Upper lobe of right lung (tissue), 1 donor: Measurements from ENCODE around the gene S1PR5. TPM values are rescaled to one million over a fixed set of nuclear protein-coding genes. Genes with fewer than 3 reads are reported as not detected.

Experiments
- ATAC-seq: fragments of 200-7000 bp; cut with Tn5 transposase; one replicate; pipeline ENCODE4 v1.9.1; 2020; ENCODE audit warnings: mild to moderate bottlenecking, moderate library complexity
- DNase-seq: peaks from one replicate; pipeline ENCODE4 v3.0.0-alpha.2; 2020
- H3K27ac ChIP-seq: fragments of 200-600 bp; one replicate; pipeline ENCODE4 v1.8.0; 2022
- H3K27me3 ChIP-seq: fragments of 200-600 bp; one replicate; pipeline ENCODE4 v1.8.0; 2022; ENCODE audit warnings: mild to moderate bottlenecking
- H3K36me3 ChIP-seq: fragments of 200-600 bp; one replicate; pipeline ENCODE4 v1.8.0; 2022
- H3K4me1 ChIP-seq: fragments of 200-600 bp; one replicate; pipeline ENCODE4 v1.8.0; 2022
- H3K4me3 ChIP-seq: fragments of 200-600 bp; one replicate; pipeline ENCODE4 v1.8.0; 2022; ENCODE audit warnings: mild to moderate bottlenecking
- H3K9me3 ChIP-seq: fragments of 200-600 bp; one replicate; pipeline ENCODE4 v1.8.0; 2022
- CTCF ChIP-seq: fragments of 200-600 bp; IDR thresholded peaks from one replicate; pipeline ENCODE4 v1.8.0; 2022; ENCODE audit warnings: antibody characterized with exemption
- intact Hi-C: fragments of 100-400 bp; cut with DNase I; formaldehyde crosslinking; loops from one replicate; pipeline ENCODE4 v1.11.0; 2022
- long read RNA-seq: library from polyadenylated mRNA; unstranded; transcript quantifications from one replicate; pipeline ENCODE4 v2.0.0, GENCODE V29; 2021
- total RNA-seq: library from RNA; stranded (reverse); fragmentation: NEBNext Ultra II Directional; extraction: Animal tissue kit (Norgen Biotek cat#: 25700); gene quantifications from one replicate; pipeline ENCODE4 v1.2.1, GENCODE V29; 2021
- donor health status: DM: no; HTN: yes; CAD: no; lungs with severe emphysema.

Gene S1PR5
- total RNA-seq: 2.1 TPM
- long read RNA-seq, transcript S1PR5-201 (2 exons, 2,341 nt): major isoform, 9 of 11 reads
- long read RNA-seq, partial matches to known transcripts: 0 of 11 reads
- long read RNA-seq, other reads (novel, unspliced or antisense): 0 of 11 reads

GRCh38 chr19:10517361-10517759, at the start of gene S1PR5:
Gene S1PR5, minus strand, starts transcription at chr19:10517447. Its CDS starts 2,436 bp downstream, at chr19:10515011.
- ATAC-seq: peak; percentile 46
- no peaks in the 10 kb centered on the region for H3K36me3 ChIP-seq
- H3K27me3 ChIP-seq: peaks cover 75% of the 10 kb centered on the region
- intact Hi-C loops: no loop called here
- H3K4me1 ChIP-seq: peaks cover 20% of the 10 kb centered on the region
- no peak for TF ChIP-seq CTCF
- H3K9me3 ChIP-seq: no peaks in the 10 kb centered on the region
- H3K27ac ChIP-seq: no peak within 1 kb of the TSS
- DNase-seq: peak; percentile 71
- H3K4me3 ChIP-seq: peak within 1 kb of the TSS; percentile 38

GRCh38 chr19:10566658-10567410, 49.6 kb upstream of the S1PR5 start:
- intact Hi-C loops: no loop called here
- H3K36me3 ChIP-seq: no peaks in the 10 kb centered on the region
- H3K4me3 ChIP-seq: peak overlapping the region; percentile 80
- no peak for ATAC-seq
- no peaks in the 10 kb centered on the region for H3K9me3 ChIP-seq
- peak overlapping the region; percentile 87 for H3K27ac ChIP-seq
- H3K4me1 ChIP-seq: peaks cover 26% of the 10 kb centered on the region
- TF ChIP-seq CTCF: no peak
- H3K27me3 ChIP-seq: no peaks in the 10 kb centered on the region
- no peak for DNase-seq

- ATAC-seq: no peak
- DNase-seq: no peak
- no peak for TF ChIP-seq CTCF
- Histone ChIP-seq H3K27ac (peak overlapping the region; percentile 87), H3K27me3 (no peaks in the 10 kb centered on the region), H3K36me3 (peaks cover 3% of the 10 kb centered on the region), H3K4me1 (peaks cover 26% of the 10 kb centered on the region), H3K4me3 (peak overlapping the region; percentile 80), H3K9me3 (no peaks in the 10 kb centered on the region)
- intact Hi-C loops: no loop called here
Observed at GRCh38 chr19:10566408-10566657, 49.1 kb upstream of the S1PR5 start.

GRCh38 chr19:10565567-10566407, 48.5 kb upstream of the S1PR5 start, which contains the start of gene KRI1:
Gene KRI1, minus strand, starts transcription at chr19:10566010. Its CDS starts 11 bp downstream, at chr19:10565999.
- peak within 1 kb of the TSS; percentile 87 for H3K27ac ChIP-seq
- no peaks in the 10 kb centered on the region for H3K9me3 ChIP-seq
- H3K36me3 ChIP-seq: peaks cover 9% of the 10 kb centered on the region
- H3K4me3 ChIP-seq: peak within 1 kb of the TSS; percentile 80
- TF ChIP-seq CTCF: peak; percentile 33
- H3K4me1 ChIP-seq: peaks cover 26% of the 10 kb centered on the region
- ATAC-seq: peak; percentile 86
- DNase-seq: peak; percentile 99
- no peaks in the 10 kb centered on the region for H3K27me3 ChIP-seq
- intact Hi-C loops: no loop called here

GRCh38 chr19:10565028-10565566, 47.9 kb upstream of the S1PR5 start:
- no peak for TF ChIP-seq CTCF
- Histone ChIP-seq H3K27me3 (no peaks in the 10 kb centered on the region), H3K4me3 (peak overlapping the region; percentile 80), H3K27ac (peak overlapping the region; percentile 87), H3K36me3 (peaks cover 16% of the 10 kb centered on the region), H3K9me3 (no peaks in the 10 kb centered on the region), H3K4me1 (peaks cover 26% of the 10 kb centered on the region)
- ATAC-seq (peak; percentile 1), DNase-seq (peak; percentile 76)
- intact Hi-C loops: no loop called here
